Measurements from ENCODE around the gene CCDC50. TPM values are rescaled to one million over a fixed set of nuclear protein-coding genes. Genes with fewer than 3 reads are reported as not detected.

The CCDC50 gene
- total RNA-seq, 1 experiment from 2014 or later = 21.0 TPM

DNA sequence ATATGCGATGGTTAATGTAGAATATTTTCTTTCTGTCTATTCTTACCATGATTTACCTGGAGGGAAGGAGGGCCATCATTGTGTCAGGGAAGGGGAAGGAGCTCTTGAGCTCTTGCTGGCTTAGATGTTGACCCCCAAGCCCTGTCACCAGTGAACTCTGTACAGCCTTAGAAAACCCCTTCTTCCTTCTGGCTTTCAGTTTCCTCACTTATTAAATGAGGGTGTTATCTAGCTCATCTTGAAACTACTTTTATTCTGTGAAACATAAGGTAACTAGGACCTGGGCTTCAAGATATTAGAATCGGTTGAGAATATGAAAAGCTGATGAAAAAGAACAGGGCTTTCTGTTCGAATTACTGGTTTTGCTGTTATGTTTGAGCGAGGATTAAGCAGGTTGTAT, 26.2 kb downstream of the CCDC50 start:
- Histone ChIP-seq H3K4me1 (ENCODE audit: insufficient read depth, low read length) (peaks cover 15% of the 10 kb centered on the region; the same call in 1 of the 2 replicates), H2BK12ac (ENCODE audit: insufficient read length, low read depth, low read length) (no peak overlapping the region), H3K14ac (ENCODE audit: insufficient read depth, low read length) (no peak overlapping the region), H2BK120ac (ENCODE audit: low read depth, low read length, poor library complexity, severe bottlenecking) (no peak overlapping the region), H3K4me2 (ENCODE audit: insufficient read depth, insufficient read length, low read length) (no peak overlapping the region), H3K23ac (ENCODE audit: insufficient read length, low read depth, low read length) (no peak overlapping the region), H2AK5ac (ENCODE audit: insufficient read length, low read length) (no peak overlapping the region), H3K4ac (ENCODE audit: low read depth, low read length) (no peak overlapping the region), H4K91ac (ENCODE audit: insufficient read length, low read depth, low read length) (no peak overlapping the region), H4K5ac (ENCODE audit: insufficient read length, low read depth, low read length) (no peak overlapping the region), H2AFZ (ENCODE audit: low read length) (no peak overlapping the region), H3K79me1 (ENCODE audit: insufficient read depth, low read depth, low read length, poor library complexity, severe bottlenecking) (no peaks in the 10 kb centered on the region), H4K20me1 (ENCODE audit: control insufficient read depth, insufficient read depth, insufficient read length) (no peaks in the 10 kb centered on the region), H2BK20ac (ENCODE audit: low read depth, low read length, poor library complexity, severe bottlenecking) (no peak overlapping the region), H3K27me3 (ENCODE audit: insufficient read depth, low read length) (no peaks in the 10 kb centered on the region), H3K18ac (ENCODE audit: insufficient read length, low read depth, low read length) (no peak overlapping the region), H3K56ac (ENCODE audit: insufficient read length, low read depth, low read length) (no peak overlapping the region), H3K23me2 (ENCODE audit: insufficient read length, low read depth, low read length, poor library complexity, severe bottlenecking) (no peaks in the 10 kb centered on the region), H3K27ac (ENCODE audit: insufficient read length, low read depth, low read length) (no peak overlapping the region), H2BK5ac (ENCODE audit: insufficient read length, low read length) (no peak overlapping the region), H3K79me2 (ENCODE audit: insufficient read depth, low read length) (peaks cover 2% of the 10 kb centered on the region; the same call in 1 of the 2 replicates), H3K9ac (ENCODE audit: extremely low read depth, insufficient read length, low read length) (no peak overlapping the region), H2BK15ac (ENCODE audit: low read depth, low read length) (no peak overlapping the region), H4K8ac (replicated peaks; ENCODE audit: insufficient read length, low read depth, low read length) (no peak overlapping the region), H3K9me3 (ENCODE audit: control insufficient read depth, low read depth, low read length) (no peaks in the 10 kb centered on the region), H3T11ph (ENCODE audit: low read length) (no peak overlapping the region)
- H3K9me3 Mint-ChIP-seq = no peaks in the 10 kb centered on the region
- H3K4me1 Mint-ChIP-seq = peaks cover 37 to 46% of the 10 kb centered on the region in 2 experiments
- H3K27ac Mint-ChIP-seq = no peak overlapping the region
- no peak for DNase-seq
- H3K27me3 Mint-ChIP-seq (ENCODE audit: low read depth) = no peaks in the 10 kb centered on the region
- H3K4me3 Mint-ChIP-seq = no peak overlapping the region
- WGBS (ENCODE audit: extremely low coverage, insufficient read length, low lambda C conversion rate) = 100% methylated on average over 1 of the region's 4 CpGs
- TF ChIP-seq, protein P1, sequence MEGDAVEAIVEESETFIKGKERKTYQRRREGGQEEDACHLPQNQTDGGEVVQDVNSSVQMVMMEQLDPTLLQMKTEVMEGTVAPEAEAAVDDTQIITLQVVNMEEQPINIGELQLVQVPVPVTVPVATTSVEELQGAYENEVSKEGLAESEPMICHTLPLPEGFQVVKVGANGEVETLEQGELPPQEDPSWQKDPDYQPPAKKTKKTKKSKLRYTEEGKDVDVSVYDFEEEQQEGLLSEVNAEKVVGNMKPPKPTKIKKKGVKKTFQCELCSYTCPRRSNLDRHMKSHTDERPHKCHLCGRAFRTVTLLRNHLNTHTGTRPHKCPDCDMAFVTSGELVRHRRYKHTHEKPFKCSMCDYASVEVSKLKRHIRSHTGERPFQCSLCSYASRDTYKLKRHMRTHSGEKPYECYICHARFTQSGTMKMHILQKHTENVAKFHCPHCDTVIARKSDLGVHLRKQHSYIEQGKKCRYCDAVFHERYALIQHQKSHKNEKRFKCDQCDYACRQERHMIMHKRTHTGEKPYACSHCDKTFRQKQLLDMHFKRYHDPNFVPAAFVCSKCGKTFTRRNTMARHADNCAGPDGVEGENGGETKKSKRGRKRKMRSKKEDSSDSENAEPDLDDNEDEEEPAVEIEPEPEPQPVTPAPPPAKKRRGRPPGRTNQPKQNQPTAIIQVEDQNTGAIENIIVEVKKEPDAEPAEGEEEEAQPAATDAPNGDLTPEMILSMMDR (conservative IDR thresholded peaks at IDR 0.05) = no peak
- peaks cover 5 to 15% (median 7%) of the 10 kb centered on the region in 3 experiments for H3K36me3 Mint-ChIP-seq (ENCODE audit: insufficient read depth in 1 of 3, low read depth in 3 of 3)

Data from H9 (cell line).